ENCODE measurements around the gene BEST3.
A peak's percentile ranks its signal among the peaks of the same experiment; 100 is the strongest.
"Not testable (repeated sequence)": the region's sequence is repeated elsewhere in the genome, so short reads cannot be mapped to it uniquely, and the experiment has no call there.

The BEST3 gene

DNA sequence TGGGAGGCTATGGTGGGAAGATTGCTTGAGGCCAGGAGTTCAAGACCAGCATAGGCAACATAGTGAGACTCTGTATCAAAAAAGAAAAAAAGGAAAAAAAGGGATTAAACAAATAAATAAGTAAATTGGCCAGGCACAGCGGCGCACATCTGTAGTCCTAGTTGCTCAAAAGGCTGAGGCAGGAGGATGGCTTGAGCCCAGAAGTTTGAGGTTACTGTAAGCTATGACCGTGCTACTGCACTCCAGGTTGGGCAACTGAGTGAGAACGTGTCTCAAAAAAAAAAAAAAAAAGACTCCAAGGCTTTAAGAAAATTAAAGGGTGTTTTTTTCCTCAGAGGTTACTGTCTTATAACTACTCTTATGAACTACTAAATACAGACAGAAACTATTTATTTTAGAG, 11.7 kb downstream of the BEST3 start:
- DNase-seq: no peak

DNA sequence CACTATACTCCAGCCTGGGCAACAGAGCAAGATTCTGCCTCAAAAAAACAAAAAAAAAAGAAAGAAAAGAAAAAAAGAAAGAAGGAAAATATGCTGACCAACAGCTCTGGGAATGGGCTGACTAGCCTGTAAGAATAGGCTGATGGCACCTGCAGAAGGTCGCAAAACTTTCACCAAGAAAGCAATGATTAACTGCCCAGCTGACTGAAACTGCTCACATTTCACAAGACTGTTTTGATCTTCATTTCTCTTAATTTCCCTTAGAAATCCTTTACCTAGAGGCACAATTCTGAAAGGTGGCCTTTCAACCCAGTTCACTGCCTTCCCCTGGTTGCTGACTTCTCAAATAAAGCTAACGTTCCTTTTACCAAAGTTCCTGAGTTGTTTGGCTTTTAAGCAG, 12.4 kb downstream of the BEST3 start:
- DNase-seq: no peak

GRCh38 chr12:69685810-69686209, 13.3 kb downstream of the BEST3 start:
- DNase-seq: peak; percentile 74

DNA sequence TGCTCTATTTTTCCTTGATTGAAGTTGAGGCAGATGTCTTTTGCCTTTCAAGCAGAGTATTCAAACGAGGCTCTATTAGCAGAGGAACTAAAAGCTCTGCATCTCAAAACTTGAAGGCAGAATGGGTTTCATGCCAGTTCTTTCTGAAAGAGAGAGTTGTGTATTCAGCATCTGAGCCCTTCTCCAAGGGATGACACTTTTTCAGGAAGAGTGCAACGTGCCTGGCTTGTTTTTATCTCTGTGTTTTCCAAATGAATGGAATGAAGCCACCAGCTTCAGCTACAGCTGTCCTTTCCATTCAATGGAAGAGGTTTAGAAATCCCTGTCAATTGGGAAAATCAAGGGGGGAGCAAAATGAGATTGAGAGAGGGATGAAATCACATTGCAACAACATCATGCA, 14.6 kb downstream of the BEST3 start:
- DNase-seq: no peak

- DNase-seq: no peak
Observed at GRCh38 chr12:69682110-69682755, 16.9 kb downstream of the BEST3 start.

DNA sequence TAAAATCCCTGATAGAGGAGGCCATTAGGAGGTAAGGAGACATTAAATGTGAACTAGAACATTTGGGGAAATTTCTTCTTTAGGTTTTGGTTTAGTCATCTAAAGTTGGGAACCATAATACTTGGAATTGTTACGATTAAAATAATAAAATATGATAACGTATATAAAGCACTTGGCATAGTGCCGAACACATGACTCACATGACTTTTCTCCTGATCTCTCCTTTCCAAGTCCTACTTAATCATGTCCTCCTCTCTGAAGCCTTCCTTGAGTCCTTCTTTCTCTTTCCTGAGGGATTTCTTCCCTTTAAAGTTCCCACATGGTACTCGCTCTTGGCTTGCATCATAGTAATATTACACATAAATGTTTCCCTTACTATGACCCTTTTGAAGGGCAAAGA, 20.0 kb downstream of the BEST3 start:
- no peak for DNase-seq

GRCh38 chr12:69676257-69677012, 22.7 kb downstream of the BEST3 start:
- no peak for DNase-seq

DNA sequence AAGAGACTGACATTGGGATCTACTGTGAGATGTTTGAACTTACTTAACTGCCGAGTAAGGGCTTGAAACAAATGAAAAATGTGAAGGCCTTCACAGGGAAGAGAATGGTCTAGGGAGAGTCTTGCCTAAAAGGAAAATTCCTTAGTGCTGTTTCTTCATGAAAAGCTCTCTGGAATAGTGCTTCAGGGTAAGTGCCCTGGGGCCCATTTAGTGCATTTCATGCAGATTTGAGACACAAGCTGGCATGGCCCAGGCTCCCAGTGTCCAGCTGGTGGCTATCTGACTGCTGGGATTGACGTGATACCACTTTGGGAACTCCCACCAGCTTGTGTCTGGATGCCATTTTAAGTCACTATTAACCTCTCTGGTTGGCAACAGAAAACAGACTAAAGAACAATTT, 26.9 kb downstream of the BEST3 start:
- DNase-seq: no peak

DNA sequence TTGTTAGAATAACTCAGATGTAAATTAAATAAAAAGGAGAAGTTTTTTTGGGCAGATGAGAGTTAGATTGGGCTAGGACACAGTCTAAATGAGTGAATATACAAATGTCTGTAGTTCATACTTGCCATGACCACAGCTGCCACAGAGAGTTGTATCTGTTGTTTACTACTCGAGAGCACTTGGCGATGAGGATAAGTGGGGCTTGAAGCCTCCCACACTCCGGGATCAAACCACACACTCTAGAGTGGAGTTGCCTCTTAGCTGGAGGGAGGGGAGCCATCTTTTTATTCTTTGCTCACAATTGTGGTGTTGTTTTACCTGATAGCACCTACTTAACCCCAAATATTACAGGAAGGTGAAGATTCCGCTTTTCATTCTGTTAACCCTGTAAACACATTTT, 27.5 kb downstream of the BEST3 start:
- no peak for DNase-seq

DNA sequence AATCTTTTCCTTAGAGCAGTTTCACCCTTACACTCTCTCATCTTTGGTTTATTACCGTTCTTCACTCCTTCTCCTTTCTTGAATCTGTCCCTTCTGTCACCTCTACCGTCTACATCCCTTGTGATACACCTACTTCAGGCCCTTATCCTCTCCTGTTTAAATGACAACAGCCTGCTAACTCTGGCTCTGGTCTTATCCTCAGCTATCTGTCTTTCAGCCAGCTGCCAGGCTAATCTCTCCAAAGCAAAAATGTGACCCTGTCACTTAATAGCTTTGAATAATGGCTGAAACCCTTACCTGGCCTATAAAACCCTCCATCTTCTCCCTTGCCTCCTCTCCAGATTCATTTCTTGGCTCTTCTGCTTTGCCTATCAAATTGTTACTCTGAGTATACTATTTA, 32.3 kb downstream of the BEST3 start:
- DNase-seq: no peak

DNA sequence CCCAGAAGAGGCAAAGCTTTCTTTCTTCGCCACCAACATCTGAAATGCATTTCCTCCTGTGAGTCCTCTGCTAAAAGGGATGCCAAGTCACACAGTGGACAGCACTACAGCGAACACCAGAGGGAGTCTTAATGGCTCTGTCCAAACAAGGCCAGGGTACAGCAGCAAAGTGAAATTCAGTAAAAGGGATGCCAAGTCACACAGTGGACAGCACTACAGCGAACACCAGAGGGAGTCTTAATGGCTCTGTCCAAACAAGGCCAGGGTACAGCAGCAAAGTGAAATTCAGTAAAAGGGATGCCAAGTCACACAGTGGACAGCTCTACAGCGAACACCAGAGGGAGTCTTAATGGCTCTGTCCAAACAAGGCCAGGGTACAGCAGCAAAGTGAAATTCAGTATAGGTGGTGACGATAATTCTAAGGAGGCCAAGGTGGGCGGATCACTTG, 34.1 kb downstream of the BEST3 start:
- not testable (repeated sequence) for DNase-seq

DNA sequence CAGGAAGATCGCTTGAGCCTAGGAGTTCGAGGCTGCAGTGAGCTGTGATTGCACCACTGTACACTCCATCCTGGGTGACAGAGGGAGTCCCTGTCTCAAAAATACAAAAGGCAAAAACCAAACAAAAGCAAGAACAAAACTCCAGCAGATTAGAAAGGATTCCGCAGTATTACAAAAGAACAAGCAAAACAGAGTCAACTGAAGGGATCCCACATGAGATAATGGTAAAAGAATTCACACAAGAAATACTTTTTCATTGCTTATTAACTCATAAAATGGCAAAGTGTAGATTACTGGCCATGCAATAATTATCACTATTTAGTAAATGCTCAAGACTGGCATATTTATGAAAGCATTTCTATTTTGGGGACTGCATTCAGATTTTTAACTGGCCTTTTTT, 35.4 kb downstream of the BEST3 start:
- no peak for DNase-seq

DNA sequence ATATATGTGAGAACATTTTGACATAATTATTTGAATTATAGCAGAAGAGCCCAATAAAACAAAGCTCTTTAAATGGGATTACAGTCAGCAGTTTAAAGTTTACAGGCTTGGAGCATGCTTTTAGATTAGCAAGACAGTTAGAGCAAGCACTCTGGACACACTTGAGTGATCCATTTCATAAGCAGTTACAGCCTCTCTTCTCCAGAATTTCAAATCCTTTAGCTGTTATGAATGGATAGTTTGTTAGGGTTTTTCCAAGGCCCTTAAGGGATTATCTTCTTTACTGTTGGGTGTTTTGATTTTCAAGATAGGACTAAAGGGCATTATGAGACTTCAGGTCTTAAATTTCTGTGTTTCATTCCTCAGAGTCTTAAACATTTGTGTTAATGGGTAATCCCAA, 36.3 kb downstream of the BEST3 start:
- no peak for DNase-seq

- DNase-seq: no peak
Observed at GRCh38 chr12:69661386-69661785, 37.7 kb downstream of the BEST3 start.

DNA sequence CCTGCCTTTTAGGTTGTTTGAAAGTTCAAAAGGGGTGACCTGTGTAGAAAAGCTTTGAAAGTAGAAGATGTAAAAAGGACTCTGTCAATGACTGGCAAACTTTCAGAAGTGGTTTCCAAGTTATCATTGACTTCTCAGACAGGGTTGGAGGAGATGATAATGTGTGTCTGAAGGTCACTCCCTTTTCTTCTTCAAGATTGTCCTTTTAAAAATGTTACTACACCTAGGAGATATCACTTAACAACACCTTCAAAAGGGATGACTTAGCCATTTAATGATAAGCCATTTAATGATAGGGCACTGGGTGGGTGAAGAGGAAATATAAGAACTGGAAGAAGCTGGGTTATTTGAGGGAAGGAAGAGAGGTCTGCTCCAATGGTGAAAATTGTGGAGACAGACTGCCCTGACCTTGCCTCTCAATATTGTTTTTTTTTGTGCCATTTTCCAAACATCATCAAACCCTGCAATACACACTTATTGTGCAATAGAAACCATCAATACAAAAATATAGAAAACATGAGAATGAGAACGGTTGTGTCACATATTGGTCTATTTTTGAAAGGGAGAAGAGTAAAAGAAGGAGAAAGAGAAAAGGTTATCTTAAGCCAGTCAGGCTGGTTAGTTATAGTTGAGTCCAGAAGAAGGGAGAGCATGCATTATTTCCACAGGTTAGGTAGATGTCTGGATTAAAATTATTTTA, 38.8 kb downstream of the BEST3 start:
- DNase-seq: no peak

DNA sequence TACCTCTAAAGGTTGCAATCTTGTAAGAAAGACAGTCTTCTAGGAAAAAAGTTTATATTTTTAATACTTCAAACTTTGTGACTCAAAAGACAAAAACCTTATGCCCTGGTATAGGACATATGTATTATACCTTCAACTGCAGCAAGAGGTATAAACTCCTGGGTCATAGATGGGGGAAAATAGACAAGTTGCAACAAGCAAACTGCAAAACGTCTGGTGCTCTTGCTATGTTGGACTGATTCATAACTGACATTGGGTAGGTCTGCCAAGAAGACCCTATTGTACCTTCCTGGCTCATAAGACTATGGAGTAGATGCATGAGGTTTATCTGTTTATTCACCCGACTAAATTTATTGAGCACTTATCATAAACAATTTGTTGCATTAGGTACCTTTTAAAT, 40.9 kb downstream of the BEST3 start:
- DNase-seq: no peak

GRCh38 chr12:69657376-69658137, 41.5 kb downstream of the BEST3 start:
- DNase-seq: no peak

GRCh38 chr12:69655616-69656340, 43.3 kb downstream of the BEST3 start:
- peak; percentile 65 for DNase-seq

DNA sequence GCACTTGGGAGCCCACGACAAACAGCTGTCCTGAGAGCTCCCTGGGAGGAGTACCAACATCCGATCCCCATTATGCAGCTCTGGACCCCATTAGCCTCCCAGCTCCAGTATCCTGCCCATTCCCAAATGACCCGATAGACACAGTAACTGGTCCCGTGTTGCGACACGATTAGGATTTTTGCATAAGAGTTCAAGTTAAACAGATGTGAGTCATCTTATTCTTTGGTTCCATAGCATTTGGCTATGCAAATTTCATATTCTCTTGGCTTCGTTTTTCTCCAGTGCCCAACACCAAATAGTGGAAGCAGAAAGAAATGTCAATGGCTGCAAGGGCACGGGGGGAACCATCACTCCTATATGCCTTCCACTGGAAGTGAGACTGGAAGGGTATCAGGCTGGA, 45.4 kb downstream of the BEST3 start:
- no peak for DNase-seq

- DNase-seq: no peak
Observed at GRCh38 chr12:69651922-69652321, 47.2 kb downstream of the BEST3 start.

DNA sequence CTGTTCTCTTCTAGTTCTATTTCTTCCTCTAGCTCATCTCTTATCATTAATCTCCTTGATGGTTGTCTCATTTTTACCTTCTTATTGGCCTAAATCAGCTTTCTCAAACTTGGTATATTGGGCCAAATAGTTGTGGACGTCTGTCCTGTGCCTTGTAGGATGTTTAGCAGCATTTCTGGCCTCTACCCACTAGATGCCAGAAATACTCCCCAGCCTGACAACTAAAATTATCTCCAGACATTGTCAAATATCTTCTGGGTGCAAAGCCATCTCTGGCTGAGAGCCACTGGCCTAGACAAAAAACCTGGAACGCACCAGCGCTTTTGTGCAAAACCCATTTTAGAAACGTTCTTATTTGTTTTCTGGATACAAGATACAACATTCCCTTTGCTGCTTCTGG, 49.6 kb downstream of the BEST3 start:
- no peak for DNase-seq

- DNase-seq: peak; percentile 58
Observed at GRCh38 chr12:69648476-69648875, 50.6 kb downstream of the BEST3 start.

- DNase-seq: no peak
Observed at GRCh38 chr12:69647178-69647577, 51.9 kb downstream of the BEST3 start.
